GOT3 (cell line): Measurements from ENCODE around the gene KAZN.

ENCODE experiments used
- DNase-seq: peaks from one replicate; lab custom pipeline; 2025; ENCODE audit warnings: mixed read lengths; lab: John Stamatoyannopoulos, UW

Gene KAZN

DNA sequence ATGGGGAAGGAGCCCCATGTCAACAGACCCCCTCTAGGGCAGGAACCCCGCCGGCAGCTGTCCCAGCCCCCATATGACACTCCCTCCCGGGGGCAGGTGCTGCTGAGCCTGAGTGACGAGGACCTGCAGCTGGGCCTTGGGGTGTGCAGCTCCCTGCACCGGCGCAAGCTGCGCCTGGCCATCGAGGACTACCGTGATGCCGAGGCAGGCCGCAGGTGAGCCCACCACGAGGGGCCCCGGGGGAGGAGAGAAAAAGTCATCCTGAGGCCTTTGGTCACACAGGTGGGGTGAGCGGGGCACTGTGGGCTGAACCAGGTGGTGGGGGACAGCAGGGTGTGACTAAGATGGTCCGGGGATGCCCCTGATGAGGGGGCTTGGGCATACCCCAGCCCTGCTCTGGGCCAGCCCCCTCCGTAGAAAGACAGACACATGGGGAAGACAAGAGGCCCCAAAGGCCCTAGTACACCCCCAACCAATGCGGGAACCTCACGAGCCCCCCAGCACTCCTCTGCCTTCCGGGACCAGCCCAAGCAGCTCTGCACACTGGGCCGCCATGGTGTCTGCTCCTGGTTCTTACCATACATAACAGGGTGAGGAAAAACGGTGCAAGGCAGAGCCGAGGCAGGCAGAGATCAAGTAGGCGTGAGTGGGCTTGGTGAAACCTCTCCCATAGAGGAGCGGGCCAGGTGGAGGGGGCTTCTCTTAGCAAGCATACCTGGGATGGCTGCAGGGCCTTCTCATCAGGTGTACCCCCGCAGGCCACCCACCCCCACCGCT is 496.4 kb downstream of the KAZN start:
- no peak for DNase-seq

DNA sequence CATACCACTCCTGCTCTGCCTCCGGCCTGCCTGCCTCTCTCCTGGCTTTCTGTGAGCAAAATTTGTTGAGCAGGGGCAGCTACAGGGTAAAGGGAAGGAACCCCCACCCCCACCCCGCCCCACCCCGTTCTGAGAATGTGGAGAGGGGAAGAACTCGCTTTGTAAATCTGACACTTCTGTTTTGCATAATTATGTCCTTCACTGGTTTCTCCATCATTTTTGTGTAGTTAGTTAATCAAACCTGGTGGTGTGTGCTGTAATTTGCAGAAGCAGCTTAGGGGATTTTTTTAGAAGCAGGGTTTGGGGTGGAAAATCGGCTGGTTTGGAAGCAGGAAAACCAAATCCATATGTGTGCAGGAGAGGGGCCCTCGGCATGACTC is 497.0 kb downstream of the KAZN start:
- no peak for DNase-seq

DNA sequence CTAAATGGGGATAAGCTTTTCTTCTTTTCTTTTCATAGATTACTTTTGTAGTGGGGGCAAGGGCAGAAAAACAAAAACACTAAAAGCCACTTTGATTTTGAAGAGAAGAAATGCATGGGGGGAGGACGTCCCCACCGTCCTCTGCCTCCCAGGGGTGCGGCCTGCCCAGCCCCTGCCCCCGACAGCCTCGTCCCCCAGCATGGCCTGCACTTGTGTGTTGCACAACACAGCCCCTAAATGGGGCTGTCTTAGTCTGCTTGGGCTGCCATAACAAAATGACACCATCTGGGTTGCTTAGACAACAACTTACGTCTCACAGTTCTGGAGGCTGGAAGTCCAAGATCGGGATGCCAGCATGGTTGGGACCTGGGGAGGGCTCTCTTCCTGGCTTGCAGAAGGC is 497.8 kb downstream of the KAZN start:
- no peak for DNase-seq

DNA sequence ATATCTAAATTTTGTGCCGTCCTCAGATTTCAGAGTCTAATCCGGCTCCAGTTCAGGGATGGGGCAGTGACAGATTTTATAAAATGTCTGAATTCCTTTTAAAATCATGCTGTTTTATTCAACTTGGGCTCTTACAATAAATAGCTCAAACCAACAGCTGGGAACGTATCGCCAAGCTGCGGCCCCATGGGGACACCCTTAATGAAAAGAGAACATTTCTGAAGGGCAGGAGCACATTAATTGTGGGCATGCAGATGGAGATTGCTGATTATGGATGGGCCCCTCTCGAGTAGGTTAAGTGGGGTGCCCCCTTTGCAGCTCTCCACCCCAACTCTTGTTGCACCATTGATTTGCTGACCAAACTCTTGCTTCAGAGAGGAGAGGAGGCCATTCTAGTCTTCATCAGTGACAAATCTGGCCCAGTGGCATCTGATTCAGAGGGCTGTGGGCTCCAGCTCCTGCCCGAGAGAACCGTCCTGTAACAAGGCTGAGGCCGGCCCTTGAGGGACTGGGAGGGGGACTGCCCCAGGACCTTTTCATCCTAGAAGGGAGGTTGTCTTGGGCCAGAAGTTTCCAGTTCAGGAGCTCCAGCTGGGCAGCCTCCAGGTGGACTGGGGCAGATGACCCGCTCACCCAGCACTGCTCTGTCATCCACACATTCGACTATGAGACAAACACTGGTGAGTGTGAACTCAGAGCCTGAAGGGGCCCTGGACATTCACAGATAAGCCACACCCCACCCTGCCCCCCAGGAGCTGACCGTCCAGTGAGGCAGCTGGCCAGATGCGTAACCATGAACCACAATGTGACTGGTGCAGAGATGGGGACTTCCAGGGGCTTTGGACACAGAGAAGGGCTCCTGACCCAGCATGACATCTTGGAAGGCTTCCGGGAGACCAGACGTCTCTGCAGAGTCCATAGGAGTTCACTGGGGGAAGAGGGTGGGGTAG is 500.0 kb downstream of the KAZN start:
- no peak for DNase-seq

- DNase-seq: no peak
Measured at GRCh38 chr1:15099441-15100120, 501.1 kb downstream of the KAZN start.

GRCh38 chr1:15100121-15100879 is 501.8 kb downstream of the KAZN start:
- DNase-seq: no peak

DNA sequence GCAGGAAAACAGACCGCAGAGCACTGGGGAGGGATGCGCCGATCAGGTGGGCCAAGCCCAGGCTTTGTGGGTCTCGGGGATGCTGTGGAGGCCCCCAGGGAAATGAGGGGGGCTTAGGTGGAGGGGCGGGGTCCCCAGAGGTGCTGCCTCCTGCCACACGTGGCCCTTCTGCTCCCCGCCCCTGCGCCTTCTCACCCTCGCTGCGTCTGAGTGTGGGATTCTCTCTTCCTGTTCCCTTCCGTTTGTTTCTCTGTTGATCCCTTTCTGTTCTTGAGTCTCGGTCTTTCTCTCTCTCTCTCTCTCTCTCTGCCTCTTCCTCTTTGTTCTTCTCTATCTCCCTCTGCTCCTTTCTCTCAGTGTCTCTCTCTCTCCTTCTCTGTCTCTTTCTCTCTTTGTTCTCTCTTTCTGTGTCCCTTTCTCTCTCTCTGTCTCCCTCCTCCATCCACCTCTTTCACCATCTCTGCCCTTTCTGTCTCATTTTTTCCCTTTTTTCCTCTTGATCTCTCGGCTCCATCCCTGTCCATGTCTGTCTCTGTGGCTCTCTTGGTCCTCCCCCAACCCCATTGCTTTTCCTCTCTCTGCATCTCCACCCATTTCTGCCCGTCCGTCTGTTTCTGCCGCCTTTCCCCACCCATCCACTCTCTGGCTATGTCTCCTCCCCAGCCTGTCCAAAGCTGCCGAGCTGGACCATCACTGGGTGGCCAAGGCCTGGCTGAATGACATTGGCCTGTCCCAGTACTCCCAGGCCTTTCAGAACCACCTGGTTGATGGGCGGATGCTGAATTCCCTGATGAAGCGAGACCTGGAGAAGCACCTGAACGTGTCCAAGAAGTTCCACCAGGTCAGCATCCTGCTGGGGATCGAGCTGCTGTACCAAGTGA is 502.6 kb downstream of the KAZN start:
- no peak for DNase-seq

DNA sequence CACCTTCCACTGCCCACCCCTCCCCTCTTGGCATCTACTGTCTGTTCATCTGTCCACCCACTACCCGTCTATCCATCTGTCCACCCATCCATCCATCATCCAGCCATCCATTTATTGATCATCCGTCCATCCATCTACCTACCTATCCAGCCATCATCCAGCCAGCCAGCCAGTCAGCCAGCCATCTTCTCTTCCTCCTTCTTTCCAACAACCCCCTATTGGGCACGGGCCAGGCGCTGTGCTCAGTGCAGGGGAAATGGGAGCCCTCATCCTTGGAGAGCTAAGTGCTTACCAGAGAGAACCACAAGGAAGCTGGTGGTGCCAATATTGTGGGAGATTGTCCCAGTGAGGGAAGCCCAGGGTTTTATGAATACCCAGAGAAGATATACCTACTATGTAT is 503.3 kb downstream of the KAZN start:
- no peak for DNase-seq

DNA sequence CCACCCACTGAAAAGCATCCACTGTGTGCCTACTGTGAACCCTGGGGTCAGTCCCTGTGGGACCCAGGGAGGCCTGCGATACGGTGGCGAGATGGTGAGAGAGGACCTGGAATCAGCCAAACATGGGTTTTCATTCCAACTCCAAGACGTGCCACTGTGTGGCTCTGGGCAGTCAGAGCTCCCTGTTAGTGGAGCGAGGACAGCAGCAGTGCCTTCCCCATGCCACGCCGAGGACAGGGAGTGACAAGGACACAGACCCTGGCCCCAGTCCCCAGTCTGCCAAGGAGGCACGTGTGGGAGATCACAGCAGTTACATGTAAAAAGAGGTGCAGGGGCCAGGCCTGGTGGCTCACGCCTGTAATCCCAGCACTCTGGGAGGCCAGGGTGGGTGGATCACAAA is 504.2 kb downstream of the KAZN start:
- no peak for DNase-seq

DNA sequence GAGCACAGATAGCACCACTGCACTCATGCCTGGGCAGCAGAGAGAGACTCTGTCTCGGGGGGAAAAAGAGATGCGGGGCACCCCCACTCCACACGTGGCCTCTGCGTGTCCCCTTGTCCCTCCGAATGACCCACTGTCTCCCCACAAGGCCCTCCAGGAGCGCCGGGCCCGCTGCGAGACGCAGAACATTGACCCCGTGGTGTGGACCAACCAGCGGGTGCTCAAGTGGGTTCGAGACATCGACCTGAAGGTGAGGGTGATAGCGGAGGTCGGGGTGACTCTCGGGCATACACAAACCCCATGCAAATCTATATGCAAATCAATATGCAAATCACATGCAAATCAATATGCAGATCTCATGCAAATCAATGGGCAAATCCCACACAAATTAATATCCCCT is 504.7 kb downstream of the KAZN start:
- DNase-seq: no peak

GRCh38 chr1:15103906-15104305 is 505.4 kb downstream of the KAZN start:
- no peak for DNase-seq

DNA sequence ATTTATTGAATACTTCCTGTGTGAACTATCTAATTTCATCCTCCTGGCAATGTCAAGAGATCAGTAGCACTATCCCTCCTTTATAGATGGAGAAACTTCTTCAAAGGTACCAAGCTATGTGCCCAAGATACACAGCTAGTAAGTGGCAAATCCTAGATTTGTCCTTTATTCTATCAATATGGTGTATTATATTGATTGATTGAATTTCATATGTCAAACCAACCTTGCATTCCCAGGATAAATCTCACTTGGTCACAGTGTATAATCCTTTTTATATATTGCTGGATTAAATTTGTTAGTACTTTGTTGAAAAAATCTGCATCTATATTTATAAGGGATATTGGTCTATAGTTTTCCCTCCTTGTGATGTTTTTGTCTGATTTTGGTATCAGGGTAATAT is 506.3 kb downstream of the KAZN start:
- no peak for DNase-seq

DNA sequence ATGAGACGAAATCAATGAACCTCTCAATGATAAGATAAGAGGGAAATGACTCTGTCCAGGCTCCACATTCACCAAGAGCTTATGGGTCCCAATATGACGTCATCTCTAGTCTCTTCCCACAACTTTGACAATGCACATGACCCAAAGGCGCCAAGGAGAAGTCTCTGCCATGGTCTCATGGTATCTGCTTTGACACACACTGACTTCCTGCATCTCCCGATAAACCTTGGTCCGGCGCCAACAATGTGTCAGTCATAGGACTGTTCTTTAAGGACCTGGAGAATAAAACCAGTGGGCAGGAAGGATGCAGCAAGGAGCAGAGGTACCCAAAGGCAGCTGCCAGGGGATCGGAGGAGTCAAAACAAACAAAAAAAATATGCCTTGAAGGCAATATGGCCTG is 508.1 kb downstream of the KAZN start:
- no peak for DNase-seq

DNA sequence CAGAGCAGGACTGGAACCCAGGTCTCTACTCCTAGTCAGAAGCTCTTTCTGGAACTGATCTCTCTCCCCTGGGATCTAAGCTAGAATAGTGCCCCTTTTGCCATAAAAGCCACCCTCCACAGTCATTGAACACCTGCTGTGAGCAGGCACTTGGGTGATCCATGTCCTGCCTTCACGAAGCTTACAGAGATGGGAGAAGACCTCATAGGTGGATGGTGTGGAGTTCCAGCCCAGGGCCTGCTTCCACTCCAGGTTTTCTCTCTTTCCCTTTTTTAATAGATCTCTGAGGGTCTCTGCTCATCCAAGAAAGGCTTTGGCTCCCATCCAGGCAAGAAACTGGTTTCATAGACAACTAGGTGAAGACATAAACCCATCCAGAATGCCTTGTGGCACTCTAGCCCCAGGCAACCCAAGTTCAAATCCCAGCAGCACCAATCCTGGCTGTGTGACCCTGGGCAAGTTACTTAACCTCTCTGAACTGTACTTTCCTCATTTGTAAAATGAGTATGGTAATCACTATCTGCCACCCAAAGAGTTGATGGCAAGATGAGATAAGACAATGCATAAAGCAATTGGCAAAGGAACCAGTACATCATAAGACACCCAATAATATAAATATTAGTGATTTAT is 508.7 kb downstream of the KAZN start:
- DNase-seq: no peak

- DNase-seq: no peak
Measured at GRCh38 chr1:15107911-15108310, 509.4 kb downstream of the KAZN start.

GRCh38 chr1:15110128-15110866 is 511.8 kb downstream of the KAZN start:
- DNase-seq: no peak

GRCh38 chr1:15110867-15111230 is 512.4 kb downstream of the KAZN start:
- no peak for DNase-seq

DNA sequence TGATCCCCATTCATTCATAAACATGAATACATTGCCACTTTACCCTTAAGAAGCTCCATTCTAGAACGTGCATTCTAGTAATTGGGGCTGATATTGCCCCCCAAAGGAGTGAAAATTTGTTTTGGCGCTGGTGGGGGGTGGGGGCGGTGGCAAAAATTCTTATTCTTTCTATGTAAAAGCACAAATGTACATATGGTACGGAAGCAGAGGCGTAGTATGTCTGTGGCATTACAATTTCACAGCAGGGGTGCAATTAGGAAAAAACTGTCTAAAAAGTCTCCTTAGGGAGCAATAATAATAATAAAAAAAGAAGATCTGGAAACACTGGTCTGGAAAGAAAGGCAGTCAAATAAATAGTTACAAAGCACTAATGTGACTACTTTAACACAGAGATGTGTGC is 514.7 kb downstream of the KAZN start:
- no peak for DNase-seq

DNA sequence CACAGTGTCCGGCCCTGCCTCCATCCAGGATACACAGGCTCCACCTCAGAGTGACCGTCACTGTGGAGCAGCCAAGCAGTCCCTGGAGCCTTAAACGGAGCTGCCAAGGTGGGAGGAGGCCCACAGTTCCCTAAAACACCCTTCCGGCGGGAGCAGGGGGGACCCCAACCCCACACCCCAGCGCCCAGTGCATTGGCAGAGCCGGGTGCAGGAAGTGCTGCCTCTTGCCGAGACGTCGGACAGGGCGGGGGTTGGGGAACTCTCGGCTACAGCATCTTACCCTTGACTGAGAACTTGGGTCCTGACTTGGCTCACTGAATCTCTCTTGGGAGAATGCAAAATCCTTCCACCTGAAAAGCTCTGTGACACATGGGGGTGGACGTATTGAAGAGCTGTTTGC is 516.4 kb downstream of the KAZN start:
- DNase-seq: no peak
